ENCODE measurements around the gene SUPT7L.
"Not testable (repeated sequence)": the region's sequence is repeated elsewhere in the genome, so short reads cannot be mapped to it uniquely, and the experiment has no call there.

The SUPT7L gene

DNA sequence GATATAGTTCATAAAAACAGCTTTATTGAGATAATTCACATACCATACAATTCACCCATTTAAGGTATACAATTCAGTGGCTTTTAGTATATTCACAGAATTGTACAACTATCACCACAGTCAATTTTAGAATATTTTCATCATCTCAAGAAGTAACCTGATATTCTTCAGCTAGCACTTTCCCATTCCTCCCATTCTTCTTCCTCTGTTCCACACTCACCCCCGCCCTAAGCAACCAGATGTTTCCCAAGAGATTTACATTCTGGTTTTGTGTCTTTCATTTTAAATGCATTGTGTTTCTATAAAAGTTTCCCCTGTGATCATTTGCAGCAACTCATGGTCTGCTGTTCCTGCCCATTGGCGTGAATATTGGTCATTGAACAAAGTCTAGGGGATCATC, 29.1 kb downstream of the SUPT7L start:
- DNase-seq = no peak

DNA sequence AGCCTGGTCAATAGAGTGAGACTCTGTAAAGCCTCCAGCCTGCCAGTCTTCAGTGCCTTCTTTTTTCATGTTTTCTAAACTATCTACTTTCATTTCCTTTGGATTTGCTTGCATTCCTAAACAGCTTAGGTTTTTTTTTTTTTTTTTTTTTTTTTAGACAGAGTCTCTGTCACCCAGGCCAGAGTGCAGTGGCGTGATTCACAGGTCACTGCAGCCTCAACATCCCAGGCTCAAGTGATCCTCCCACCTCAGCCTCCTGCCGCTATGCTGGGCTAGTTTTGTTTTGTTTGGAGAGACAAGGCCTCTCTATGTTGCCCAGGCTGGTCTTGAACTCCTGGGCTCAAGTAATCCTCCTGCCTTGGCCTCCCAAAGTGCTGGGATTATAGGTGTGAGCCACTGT, 33.2 kb downstream of the SUPT7L start:
- not testable (repeated sequence) for DNase-seq

DNA sequence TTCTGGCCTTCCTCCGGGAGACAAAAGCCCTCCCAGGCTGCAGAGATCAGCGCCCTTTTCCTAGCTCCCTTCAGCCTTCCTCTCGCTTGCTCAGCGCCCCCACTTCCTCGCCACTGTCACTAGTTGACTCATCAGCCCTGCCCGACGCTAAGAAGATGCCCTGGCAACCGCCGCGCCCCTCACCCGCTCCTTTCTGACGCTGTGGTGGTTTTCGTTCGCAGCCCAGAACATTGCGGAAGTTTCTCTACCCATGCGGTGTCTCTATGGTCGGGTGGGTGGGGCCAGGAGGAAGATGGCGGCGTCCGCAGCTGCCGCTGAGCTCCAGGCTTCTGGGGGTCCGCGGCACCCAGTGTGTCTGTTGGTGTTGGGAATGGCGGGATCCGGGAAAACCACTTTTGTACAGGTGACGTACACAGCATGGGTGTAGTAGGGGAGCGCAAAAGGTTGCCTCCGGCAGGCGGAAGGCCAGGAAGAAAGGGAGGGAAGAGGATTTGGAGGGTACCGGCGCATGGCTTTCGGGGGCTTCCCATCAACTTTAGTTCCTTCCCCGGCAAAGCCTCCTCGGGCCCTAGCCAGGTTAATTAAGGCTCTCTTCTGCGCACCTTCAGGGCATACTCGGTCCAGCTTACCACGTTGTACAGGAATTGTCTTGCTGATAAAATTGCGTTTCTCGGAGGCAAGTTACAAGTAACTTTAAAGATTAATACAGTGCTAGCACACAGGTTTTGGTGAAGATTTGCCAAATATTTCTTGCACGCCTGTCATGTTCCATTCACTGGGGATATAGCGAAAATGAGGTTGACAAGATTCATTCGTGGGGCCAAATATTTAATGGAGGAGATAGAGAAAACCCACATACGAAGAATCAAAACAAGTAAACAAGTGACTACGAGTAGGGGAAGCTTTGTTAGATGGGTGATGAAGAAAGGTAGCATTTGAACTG, 34.4 kb downstream of the SUPT7L start, which contains the start of the genes CCDC121 and GPN1:
Gene CCDC121 (minus strand): TSS at position 246 of the 943 bp plus-strand sequence. CDS start 1,213 bp downstream, outside the sequence.
Gene GPN1 (plus strand): TSS at position 284 of the 943 bp plus-strand sequence. CDS start 9 bp downstream, at position 293.
- DNase-seq = peak; percentile 92 to 93

DNA sequence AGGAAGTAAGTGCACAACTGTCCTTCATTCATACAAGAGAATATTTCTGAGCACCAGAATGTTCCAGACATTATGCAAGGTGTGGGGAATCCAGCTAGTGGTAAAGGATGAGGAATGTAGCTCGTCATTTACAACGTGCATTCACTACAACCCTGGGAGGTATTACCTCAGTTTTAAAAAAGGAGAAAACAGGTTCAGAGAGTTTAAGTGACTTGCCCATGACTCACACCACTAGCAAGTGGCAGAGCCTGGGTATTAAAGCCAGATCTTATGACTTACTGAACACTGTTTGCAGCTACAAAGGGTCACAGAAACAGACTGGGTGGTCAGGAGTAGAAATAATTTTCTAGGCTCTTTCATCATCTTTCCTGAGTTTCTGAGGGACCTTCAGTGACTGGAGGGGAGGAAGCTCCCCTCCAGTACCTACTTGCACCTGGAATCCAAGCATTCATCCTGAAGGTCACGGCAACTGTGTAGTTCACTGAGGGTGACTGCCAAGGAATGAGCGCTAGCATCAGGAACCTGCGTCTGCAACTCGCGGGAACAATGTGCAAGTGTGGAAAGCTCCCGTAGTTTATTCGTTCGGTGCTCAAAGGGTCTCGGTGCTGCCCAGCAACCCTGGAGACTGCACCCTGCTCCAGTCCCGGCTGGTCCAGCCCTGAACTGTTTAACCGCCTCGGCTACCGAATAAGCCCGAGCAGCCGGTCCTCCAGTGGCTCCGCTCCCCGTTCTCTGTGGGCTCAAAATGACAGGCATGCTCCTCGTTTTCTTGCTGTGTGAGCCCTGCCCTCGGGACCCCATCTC, 35.2 kb downstream of the SUPT7L start:
- DNase-seq = peak in 1 of 2 donors; percentile 1

DNA sequence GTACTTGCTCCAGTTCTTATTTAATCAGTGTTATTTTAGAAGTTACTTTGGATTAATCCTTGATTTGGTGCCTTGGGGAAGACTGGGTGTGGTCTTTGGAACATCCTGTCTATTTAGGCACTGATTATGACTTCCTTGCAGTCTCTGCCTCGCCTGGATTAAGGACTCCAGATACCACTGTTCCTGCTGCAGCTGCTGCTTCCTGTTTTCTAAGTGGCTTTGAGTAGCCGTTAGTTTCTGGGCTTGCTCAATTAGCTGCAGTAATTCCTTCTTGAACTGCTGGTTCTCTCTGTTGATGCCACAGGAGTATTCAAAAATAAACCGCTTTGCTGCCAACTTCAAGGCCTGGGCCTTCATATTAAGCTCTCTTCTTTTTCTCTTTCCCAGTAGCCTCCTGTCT, 36.5 kb downstream of the SUPT7L start:
- DNase-seq = not testable (repeated sequence)

DNA sequence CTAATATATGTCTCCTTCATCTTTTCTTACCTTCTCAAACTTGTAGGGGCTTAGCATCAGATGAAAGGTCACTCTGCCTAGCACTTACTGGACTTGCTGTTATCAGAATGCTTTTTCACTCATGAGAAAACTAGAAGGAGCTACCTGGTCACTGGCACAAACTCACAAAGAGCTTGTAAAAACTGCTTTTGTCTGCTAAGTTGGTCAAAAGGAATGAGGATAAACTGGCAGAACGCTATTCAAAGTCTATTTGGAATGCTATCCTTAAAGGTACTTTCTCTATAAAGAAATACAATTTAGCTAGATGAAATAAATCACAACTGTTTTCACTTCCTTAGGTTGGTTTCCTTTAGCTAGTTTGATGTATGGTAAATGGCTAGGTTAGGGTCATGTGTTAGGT, 37.1 kb downstream of the SUPT7L start:
- not testable (repeated sequence) for DNase-seq

DNA sequence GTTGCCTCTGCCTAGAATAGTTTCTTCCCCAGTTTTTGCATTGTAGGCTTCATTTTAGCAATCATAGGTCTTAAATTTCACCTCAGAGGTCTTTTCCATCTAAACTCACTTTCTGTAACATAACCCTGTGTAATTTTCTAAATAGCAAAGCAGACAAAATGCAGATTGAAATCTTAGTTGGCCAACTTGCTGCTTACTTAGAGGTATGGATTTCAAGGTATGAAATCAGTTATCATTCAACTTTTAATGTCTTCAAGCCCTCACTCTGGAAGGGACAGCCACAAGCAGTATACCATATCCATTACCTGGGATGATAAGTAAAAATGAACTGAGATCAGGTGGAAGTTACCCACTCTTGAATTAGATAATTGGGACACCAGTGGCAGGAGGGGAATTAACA, 38.5 kb downstream of the SUPT7L start:
- no peak for DNase-seq

DNA sequence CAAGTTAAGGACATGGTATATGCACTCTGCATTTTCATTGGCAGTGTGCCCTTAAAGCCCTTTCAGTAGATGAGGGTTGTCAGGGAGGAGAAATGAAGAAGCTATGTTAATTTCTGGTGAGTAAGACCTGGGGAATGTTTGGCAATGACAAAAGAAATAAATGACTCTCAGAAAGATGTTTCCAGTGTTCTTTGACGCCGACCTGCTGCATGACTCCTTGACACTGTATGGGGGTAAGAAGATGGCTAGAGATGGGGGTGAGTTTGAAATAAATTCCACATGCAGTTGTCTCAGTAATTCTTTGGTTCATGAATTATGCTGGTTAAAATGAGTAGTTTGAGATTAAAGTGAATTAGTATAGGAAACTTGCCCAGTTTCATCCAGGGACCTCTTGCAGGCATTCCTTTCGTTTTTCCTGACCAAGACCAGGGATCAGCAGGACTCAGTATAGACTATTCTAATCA, 40.5 kb downstream of the SUPT7L start:
- no peak for DNase-seq

DNA sequence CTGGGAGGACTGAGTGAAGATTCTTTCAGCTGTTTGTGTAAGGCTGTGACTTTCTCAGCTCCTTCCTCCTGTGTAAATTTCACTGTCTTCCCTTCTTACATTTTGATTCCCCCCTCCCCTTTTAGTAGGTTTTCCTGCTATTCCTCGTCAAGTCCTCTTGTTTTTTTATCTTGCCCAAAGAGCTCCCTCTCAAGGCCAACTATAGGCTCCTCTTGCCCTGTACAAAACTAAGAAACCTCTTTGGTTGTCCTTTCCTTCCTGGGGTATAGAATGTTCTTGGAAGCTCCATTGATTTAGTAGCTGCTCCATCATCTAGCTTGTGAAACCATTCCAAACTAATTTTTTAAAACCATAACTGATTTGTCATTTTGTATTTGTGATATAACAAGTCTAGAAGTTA, 41.9 kb downstream of the SUPT7L start:
- no peak for DNase-seq

DNA sequence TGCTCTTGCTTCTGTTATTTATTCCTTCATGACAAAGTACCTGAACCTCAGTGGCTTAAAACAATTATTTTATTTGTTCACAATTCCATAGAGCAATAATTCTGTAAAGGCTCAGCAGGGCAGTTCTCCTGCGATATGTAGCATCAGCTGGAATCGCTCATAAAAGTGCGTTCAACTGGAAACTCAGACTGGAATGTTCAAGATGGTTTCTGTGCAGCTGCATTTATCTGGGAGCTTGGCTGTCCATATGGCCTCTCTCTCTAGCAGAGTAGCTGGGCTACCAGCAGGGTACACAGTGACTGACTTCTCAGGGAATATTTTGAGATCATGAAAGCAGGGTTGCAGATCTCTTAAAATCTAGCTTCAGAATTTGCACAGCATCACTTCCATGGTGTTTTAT, 48.1 kb downstream of the SUPT7L start:
- DNase-seq = no peak

DNA sequence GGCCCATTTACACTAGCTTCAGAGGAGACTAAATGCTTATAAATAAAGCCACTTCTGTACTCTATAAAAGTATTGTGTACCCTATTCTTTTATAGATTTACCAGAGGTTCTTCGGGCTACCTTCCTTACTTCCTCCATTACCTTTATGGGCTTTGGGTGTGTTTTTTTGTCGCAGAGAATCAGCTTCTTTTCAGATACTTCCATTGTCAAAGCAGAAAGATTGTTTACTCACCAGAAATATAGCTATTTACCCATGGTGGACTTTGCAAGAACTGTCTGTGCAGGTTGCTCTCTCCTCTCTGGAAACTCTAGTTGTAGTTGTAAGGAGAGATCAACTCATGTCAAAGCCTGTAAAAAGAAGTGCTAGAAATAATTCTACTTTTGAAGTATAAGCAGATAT, 49.4 kb downstream of the SUPT7L start:
- DNase-seq = no peak

DNA sequence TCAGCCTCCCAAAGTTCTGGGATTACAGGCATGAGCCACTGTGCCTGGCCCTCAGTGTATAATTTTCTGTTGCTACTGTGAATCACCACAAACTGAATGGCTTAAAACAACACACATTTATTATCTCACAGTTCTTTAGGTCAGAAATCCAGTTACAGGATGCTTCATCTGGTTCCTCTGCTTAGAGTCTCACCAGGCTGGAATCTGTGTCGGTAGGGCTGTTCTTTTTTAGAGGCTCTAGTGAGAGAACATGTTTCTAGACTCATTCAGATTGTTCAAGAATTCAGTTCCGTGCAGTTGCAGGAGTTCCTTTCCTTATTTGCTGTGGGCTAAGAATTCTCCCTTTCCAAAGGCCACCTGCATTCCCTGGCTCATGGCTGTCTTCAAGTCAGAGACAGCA, 56.8 kb downstream of the SUPT7L start:
- no peak for DNase-seq

Measured in CD4-positive, alpha-beta T cell treated with Interferon alpha-2 for 1 hour (primary cell).